Spleen (tissue), 11 donors: ENCODE measurements around the gene APBB2. TPM values are rescaled to one million over a fixed set of nuclear protein-coding genes. Genes with fewer than 3 reads are reported as not detected.

Experiments
- DNase-seq: peaks from one replicate; pipeline ENCODE4 v3.0.0-alpha.2; 2020
- H3K27ac ChIP-seq, 8 donors: fragments of 200-600 bp; sonication (generic) in 7 of 8; 1 replicate in 4 of 8; 2 replicates in 4 of 8; pipeline versions ENCODE4 v1.5.0 to v1.8.0; 2016 to 2021; ENCODE audit warnings: inconsistent platforms in 4 of 8, mild to moderate bottlenecking in 4 of 8, moderate library complexity in 1 of 8
- H3K27me3 ChIP-seq, 7 donors: fragments of 200-600 bp; sonication (generic) in 6 of 7; replicated peaks in 1 of 7; 1 replicate in 4 of 7; 2 replicates in 3 of 7; pipeline versions ENCODE4 v1.5.0 to v1.8.0; 2016 to 2021; ENCODE audit warnings: inconsistent platforms in 3 of 7, mild to moderate bottlenecking in 1 of 7
- H3K36me3 ChIP-seq, 6 donors: fragments of 200-600 bp; sonication (generic) in 5 of 6; 1 replicate in 4 of 6; 2 replicates in 2 of 6; pipeline versions ENCODE4 v1.5.0 to v1.8.0; 2016 to 2021; ENCODE audit warnings: inconsistent platforms in 2 of 6
- H3K4me1 ChIP-seq, 6 donors: fragments of 200-600 bp; sonication (generic) in 5 of 6; 1 replicate in 3 of 6; 2 replicates in 3 of 6; pipeline versions ENCODE4 v1.5.0 to v1.8.0; 2016 to 2021; ENCODE audit warnings: inconsistent platforms in 3 of 6
- H3K4me3 ChIP-seq, 8 donors: fragments of 200-600 bp; sonication (generic) in 7 of 8; 1 replicate in 4 of 8; 2 replicates in 4 of 8; pipeline versions ENCODE4 v1.5.0 to v1.8.0; 2016 to 2021; ENCODE audit warnings: inconsistent platforms in 4 of 8, mild to moderate bottlenecking in 4 of 8, moderate library complexity in 2 of 8
- H3K9me3 ChIP-seq, 8 donors: fragments of 200-600 bp; sonication (generic) in 7 of 8; 1 replicate in 4 of 8; 2 replicates in 4 of 8; pipeline versions ENCODE4 v1.5.0 to v1.8.0; 2016 to 2021; ENCODE audit warnings: inconsistent platforms in 4 of 8
- POLR2A ChIP-seq, 3 donors: fragments of 450-650 bp; IDR thresholded peaks; one replicate each; pipeline ENCODE4 v1.5.1; 2017; ENCODE audit warnings: antibody characterized with exemption in 3 of 3, mild to moderate bottlenecking in 1 of 3
- POLR2AphosphoS5 ChIP-seq, 3 donors: sonication (generic); formaldehyde crosslinking; IDR thresholded peaks; one replicate each; pipeline ENCODE4 v1.5.1; 2017; ENCODE audit warnings: antibody characterized with exemption in 3 of 3
- WGBS, 5 donors: extraction: QIAGEN DNeasy Blood & Tissue Kit in 3 of 5; methylation state at CpG; one replicate each; pipeline versions ENCODE4 v1.1.5 to v1.1.7; 2013 to 2018; 5-methylcytosine and 5-hydroxymethylcytosine counted together
- intact Hi-C: fragments of 100-400 bp; cut with DNase I; formaldehyde crosslinking; loops from one replicate; pipeline ENCODE4 v1.15.0; 2023; ENCODE audit warnings: low total_unique reads
- polyA plus RNA-seq, 3 donors: library from polyadenylated mRNA; stranded (reverse); fragments of 200-250 nt; gene quantifications; one replicate each; pipeline ENCODE4 v1.2.1, GENCODE V29; 2013
- total RNA-seq, 7 donors: library from RNA; depleted of rRNA in 3 of 7; stranded (reverse); fragments of >200 nt in 3 of 7; fragmentation: NEBNext Ultra II Directional in 4 of 7; extraction: Animal tissue kit (Norgen Biotek cat#: 25700) in 4 of 7; gene quantifications; one replicate each; pipeline versions ENCODE4 v1.1.0 to v1.2.1, GENCODE V29; 2016 to 2021
- TF ChIP-seq, protein P1 (sequence below), 11 experiments: fragments of 200-600 bp in 7 of 11; fragments of 450-650 bp in 4 of 11; sonication (generic) in 4 of 11; IDR thresholded peaks in 8 of 11; conservative IDR thresholded peaks in 3 of 11; 1 replicate in 7 of 11; 2 replicates in 4 of 11; pipeline versions ENCODE4 v1.4.0 to v1.8.0; 2016 to 2021; ENCODE audit warnings: antibody characterized with exemption in 11 of 11, inconsistent platforms in 4 of 11, mild to moderate bottlenecking in 1 of 11
- donor health status: healthy with polysubstance abuse.
- donor health status: DM: no; HTN: no; CAD: no; lungs with moderate emphysema.
- donor health status: DM: no; HTN: no; CAD: no.
- donor health status: Bipolar disorder and iron deficiency.
- donor health status: healthy.
- donor health status: DM: no; HTN: no; CAD: no.
- donor health status: DM: yes; HTN: yes; CAD: no.

APBB2 gene
- total and polyA plus RNA-seq, 10 donors: 4.0 to 115 (median 76.7) TPM

DNA sequence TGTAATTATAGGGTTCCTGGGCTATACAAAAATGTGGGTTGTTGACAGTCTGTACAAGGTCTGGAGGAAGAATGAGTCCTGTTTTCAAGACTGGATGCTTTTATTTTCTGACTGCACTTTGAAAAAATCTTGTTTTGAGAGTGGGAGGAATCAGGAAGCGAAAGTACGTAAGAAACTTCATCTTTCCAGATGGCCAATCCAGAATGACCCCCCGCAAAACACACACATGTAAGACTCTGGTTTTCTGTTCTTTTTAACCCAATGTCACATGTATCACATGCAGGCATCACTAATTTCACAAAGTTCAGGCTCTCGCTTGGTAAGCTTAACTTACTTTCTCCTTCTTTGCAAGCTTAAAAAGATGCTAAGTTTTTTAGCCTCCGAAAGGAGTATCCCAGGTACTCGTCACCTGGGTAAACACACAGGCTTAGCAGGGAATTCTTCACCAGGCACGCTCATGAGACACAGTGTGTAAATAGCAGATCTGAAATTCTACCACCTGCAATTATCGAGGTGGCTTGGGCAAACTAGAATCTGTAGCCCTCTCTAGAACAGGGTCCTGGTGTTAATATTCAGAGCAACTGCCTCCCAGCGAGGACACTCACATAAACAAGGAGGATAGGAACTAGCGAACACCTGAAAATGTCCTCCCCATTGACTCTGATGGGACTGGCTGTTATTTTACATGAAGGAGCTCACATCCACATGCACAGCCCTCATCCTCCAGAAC lies 373.9 kb downstream of the APBB2 start:
- DNase-seq: no peak
- intact Hi-C loops: no loop called here
- H3K36me3 ChIP-seq: peaks cover 0 to 11% (median 0%) of the 10 kb centered on the region in 6 donors
- H3K4me1 ChIP-seq: peaks cover 0 to 46% (median 17%) of the 10 kb centered on the region in 6 donors
- peak overlapping the region in 3 of 8 donors; percentile 25 to 40 (median 36) for H3K27ac ChIP-seq
- no peak overlapping the region for H3K4me3 ChIP-seq
- H3K27me3 ChIP-seq: no peaks in the 10 kb centered on the region
- H3K9me3 ChIP-seq: no peaks in the 10 kb centered on the region
- no peak for TF ChIP-seq POLR2A (IDR thresholded peaks at IDR 0.05)
- TF ChIP-seq POLR2AphosphoS5 (IDR thresholded peaks at IDR 0.05): no peak
- TF ChIP-seq, protein P1, sequence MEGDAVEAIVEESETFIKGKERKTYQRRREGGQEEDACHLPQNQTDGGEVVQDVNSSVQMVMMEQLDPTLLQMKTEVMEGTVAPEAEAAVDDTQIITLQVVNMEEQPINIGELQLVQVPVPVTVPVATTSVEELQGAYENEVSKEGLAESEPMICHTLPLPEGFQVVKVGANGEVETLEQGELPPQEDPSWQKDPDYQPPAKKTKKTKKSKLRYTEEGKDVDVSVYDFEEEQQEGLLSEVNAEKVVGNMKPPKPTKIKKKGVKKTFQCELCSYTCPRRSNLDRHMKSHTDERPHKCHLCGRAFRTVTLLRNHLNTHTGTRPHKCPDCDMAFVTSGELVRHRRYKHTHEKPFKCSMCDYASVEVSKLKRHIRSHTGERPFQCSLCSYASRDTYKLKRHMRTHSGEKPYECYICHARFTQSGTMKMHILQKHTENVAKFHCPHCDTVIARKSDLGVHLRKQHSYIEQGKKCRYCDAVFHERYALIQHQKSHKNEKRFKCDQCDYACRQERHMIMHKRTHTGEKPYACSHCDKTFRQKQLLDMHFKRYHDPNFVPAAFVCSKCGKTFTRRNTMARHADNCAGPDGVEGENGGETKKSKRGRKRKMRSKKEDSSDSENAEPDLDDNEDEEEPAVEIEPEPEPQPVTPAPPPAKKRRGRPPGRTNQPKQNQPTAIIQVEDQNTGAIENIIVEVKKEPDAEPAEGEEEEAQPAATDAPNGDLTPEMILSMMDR (IDR thresholded peaks at IDR 0.05 in 8 of 11, conservative IDR thresholded peaks at IDR 0.05 in 3 of 11): no peak
- WGBS, 5 donors: 75 to 85% (median 78%) methylated on average over 10 of the region's 10 CpGs

DNA sequence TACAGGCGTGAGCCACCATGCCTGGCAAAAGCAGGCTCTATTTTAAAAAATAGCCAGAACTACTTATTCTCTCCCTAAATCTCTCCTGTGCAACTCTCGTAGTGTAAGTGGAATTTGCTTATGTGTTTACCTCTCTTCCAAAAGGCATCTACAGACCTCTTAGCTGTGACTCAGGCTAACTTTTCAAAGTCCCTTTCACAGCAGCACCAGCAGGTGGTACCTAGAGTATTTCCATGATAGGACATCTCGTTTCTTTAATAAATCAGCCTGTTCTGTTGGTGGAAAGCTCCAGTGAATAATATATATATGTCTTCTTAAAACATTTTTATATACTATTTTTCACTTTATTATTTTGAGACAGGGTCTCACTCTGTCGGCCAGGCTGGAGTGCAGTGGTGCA lies 375.6 kb downstream of the APBB2 start:
- WGBS, 5 donors: 83 to 90% (median 86%) methylated on average over 4 of the region's 4 CpGs
- DNase-seq: no peak
- intact Hi-C loops: no loop called here

DNA sequence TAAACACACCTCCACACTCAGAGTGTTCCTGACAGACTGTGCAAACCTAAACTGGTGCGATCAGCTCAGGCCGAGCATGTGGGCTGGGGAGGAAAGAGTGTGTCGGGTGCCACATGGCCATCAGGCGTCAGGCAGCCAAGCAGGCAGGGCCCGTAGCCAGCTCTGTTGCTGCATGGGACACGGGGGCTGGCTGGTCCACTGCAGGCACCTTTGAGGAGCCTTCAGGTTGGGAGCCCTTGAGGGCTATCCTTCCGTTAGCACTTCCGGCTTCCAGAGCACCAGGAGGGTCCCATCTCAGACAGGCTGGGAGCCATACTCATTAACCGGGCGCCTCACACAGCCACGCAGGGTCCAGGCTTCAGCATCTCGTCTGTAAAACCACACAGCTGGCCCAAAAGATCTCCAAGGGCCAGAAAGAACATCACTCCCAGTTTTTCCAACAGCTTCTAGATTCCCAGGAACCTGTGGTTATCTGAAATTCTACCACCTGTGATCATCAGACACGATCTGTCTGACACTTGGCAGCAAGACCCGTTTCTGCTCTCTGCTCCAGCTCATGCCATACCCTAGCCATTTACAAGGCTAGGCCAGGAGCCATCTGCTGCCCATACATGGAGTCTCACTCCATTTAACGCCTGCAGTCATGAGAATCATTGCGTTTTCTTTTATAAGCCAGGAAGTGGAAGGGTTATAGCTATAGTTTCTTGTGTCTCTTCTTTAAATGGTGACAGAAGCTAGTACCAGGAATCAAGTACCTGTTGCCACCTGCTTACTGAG lies 377.1 kb downstream of the APBB2 start:
- 88 to 90% (median 89%) methylated on average over 15 to 16 of the region's 16 CpGs for WGBS, 5 donors
- intact Hi-C loops: no loop called here
- H3K4me3 ChIP-seq: no peak overlapping the region
- no peaks in the 10 kb centered on the region for H3K9me3 ChIP-seq
- H3K27me3 ChIP-seq: no peaks in the 10 kb centered on the region
- no peak overlapping the region for H3K27ac ChIP-seq
- TF ChIP-seq POLR2A (IDR thresholded peaks at IDR 0.05) (no peak), POLR2AphosphoS5 (IDR thresholded peaks at IDR 0.05) (peak in 1 of 3 donors; percentile 21)
- TF ChIP-seq, protein P1 (IDR thresholded peaks at IDR 0.05 in 8 of 11, conservative IDR thresholded peaks at IDR 0.05 in 3 of 11): no peak
- DNase-seq: no peak
- H3K4me1 ChIP-seq: peaks cover 0 to 30% (median 9%) of the 10 kb centered on the region in 6 donors
- peaks cover 0 to 23% (median 0%) of the 10 kb centered on the region in 6 donors for H3K36me3 ChIP-seq

More for the DNA sequence above, 375.6 kb downstream of the APBB2 start:
- H3K27ac ChIP-seq: no peak overlapping the region
- no peaks in the 10 kb centered on the region for H3K27me3 ChIP-seq
- no peak overlapping the region for H3K4me3 ChIP-seq
- no peaks in the 10 kb centered on the region for H3K9me3 ChIP-seq
- TF ChIP-seq POLR2A (IDR thresholded peaks at IDR 0.05): no peak
- no peak for TF ChIP-seq POLR2AphosphoS5 (IDR thresholded peaks at IDR 0.05)
- TF ChIP-seq, protein P1 (IDR thresholded peaks at IDR 0.05 in 8 of 11, conservative IDR thresholded peaks at IDR 0.05 in 3 of 11): no peak
- peaks cover 0 to 21% (median 0%) of the 10 kb centered on the region in 6 donors for H3K36me3 ChIP-seq
- peaks cover 0 to 45% (median 17%) of the 10 kb centered on the region in 6 donors for H3K4me1 ChIP-seq

DNA sequence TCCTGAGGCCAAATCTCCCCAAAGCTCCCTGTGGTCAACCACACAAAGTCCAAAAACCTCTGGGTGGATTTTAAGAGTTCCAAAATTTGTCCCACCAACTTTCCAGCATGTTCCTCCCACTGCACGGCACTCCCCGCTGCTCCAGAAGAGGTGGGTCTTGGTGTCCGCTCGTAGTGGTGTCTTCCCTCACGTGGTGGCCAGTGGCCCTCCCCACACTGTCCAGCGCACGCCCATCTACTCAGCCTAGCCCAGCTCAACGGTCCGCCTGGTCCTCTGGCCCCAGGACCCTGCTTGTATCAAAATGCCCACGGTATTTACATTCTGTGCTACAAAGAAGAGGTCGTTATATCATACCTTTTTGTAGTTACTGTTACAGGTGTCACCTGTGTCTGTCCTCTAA lies 381.1 kb downstream of the APBB2 start:
- no peak for TF ChIP-seq POLR2AphosphoS5 (IDR thresholded peaks at IDR 0.05)
- TF ChIP-seq, protein P1 (IDR thresholded peaks at IDR 0.05 in 8 of 11, conservative IDR thresholded peaks at IDR 0.05 in 3 of 11): no peak
- no peak for TF ChIP-seq POLR2A (IDR thresholded peaks at IDR 0.05)
- H3K4me3 ChIP-seq: no peak overlapping the region
- H3K9me3 ChIP-seq: peaks cover 0 to under 1% (median 0%) of the 10 kb centered on the region in 8 donors
- 91 to 96% (median 95%) methylated on average over 11 of the region's 11 CpGs for WGBS, 5 donors
- peaks cover 0 to 46% (median 0%) of the 10 kb centered on the region in 6 donors for H3K36me3 ChIP-seq
- H3K27me3 ChIP-seq: no peaks in the 10 kb centered on the region
- H3K4me1 ChIP-seq: peaks cover 0 to 7% (median 0%) of the 10 kb centered on the region in 6 donors
- H3K27ac ChIP-seq: no peak overlapping the region
- intact Hi-C loops: no loop called here
- DNase-seq: no peak
